Endothelial cell of umbilical vein (primary cell): ENCODE data around the gene DLEC1. TPM values are rescaled to one million over a fixed set of nuclear protein-coding genes. Genes with fewer than 3 reads are reported as not detected.

Source experiments
- BruUV-seq: library from RNA; stranded (reverse); fragments of 400-500 nt; replicated peaks from 2 replicates; lab custom pipeline; 2021; lab: Mats Ljungman, UMichigan
- CTCF ChIA-PET: fragments of 300-600, 350-600 bp; sonication (Branson Sonifier 250); formaldehyde crosslinking; loops from one replicate; lab custom pipeline; 2021; ENCODE audit warnings: antibody characterized with exemption, inconsistent platforms; lab: Charles Lee
- POLR2A ChIA-PET: fragments of 300-600, 350-600 bp; sonication (Branson Sonifier 250); formaldehyde crosslinking; loops from one replicate; lab custom pipeline; 2021; ENCODE audit warnings: antibody characterized with exemption, inconsistent platforms; lab: Charles Lee
- DNase-seq: peaks from one replicate; pipeline ENCODE4 v3.0.0-alpha.2; 2011; ENCODE audit warnings: low read depth, low spot score
- FAIRE-seq: peaks from 2 replicates; lab custom pipeline; 2011; peaks lifted over from hg19 to GRCh38; lab: Jason Lieb, UNC
- H2AFZ ChIP-seq: 2 replicates; pipeline ENCODE4 v1.6.0; 2012; ENCODE audit warnings: low read depth, low read length, control low read depth, inconsistent platforms
- H3K27ac ChIP-seq: 2 replicates; pipeline ENCODE4 v1.5.1; 2011; ENCODE audit warnings: low read depth, mild to moderate bottlenecking, control low read depth, low read length, moderate library complexity; ENCODE audit not compliant: insufficient read depth
- H3K27me3 ChIP-seq, 2 experiments: 2 replicates each; pipeline versions ENCODE4 v1.6.0 to v1.6.1; 2011; ENCODE audit warnings: low read length in 2 of 2, mixed read lengths in 1 of 2; ENCODE audit not compliant: control insufficient read depth in 2 of 2, insufficient read depth in 2 of 2
- H3K36me3 ChIP-seq, 2 experiments: 2 replicates in 1 of 2; 3 replicates in 1 of 2; pipeline ENCODE4 v1.5.1; 2011; ENCODE audit warnings: low read length in 2 of 2, mild to moderate bottlenecking in 1 of 2, moderate library complexity in 1 of 2; ENCODE audit not compliant: control insufficient read depth in 2 of 2, insufficient read depth in 2 of 2; ENCODE audit errors: extremely low read depth in 1 of 2
- H3K4me1 ChIP-seq: 3 replicates; pipeline ENCODE4 v1.5.1; 2011; ENCODE audit warnings: mild to moderate bottlenecking, low read length; ENCODE audit not compliant: control insufficient read depth, insufficient read depth; ENCODE audit errors: extremely low read depth
- H3K4me2 ChIP-seq: 2 replicates; pipeline ENCODE4 v1.6.1; 2011; ENCODE audit warnings: low read length, control low read depth, mixed read lengths; ENCODE audit not compliant: insufficient read depth
- H3K4me3 ChIP-seq, 3 experiments: fragments of 200-600 bp in 1 of 3; sonication (generic), shearing (Covaris generic) in 1 of 3; replicated peaks in 1 of 3; 2 replicates each; pipeline ENCODE4 v1.5.1; 2011 to 2016; ENCODE audit warnings: control low read depth in 3 of 3, low read length in 3 of 3, mild to moderate bottlenecking in 2 of 3, inconsistent platforms in 1 of 3, low read depth in 1 of 3, moderate library complexity in 1 of 3; ENCODE audit not compliant: insufficient read depth in 1 of 3
- H3K79me2 ChIP-seq: 2 replicates; pipeline ENCODE4 v1.6.0; 2012; ENCODE audit warnings: low read length, inconsistent platforms; ENCODE audit not compliant: control insufficient read depth, insufficient read depth
- H3K9ac ChIP-seq: replicated peaks from 2 replicates; pipeline ENCODE3; 2011; ENCODE audit warnings: low read length, control low read depth; ENCODE audit not compliant: insufficient read depth; ENCODE audit errors: extremely low read depth
- H3K9me1 ChIP-seq: replicated peaks from 3 replicates; pipeline ENCODE4 v1.6.0; 2011; ENCODE audit warnings: mild to moderate bottlenecking, low read length; ENCODE audit not compliant: control insufficient read depth, insufficient read depth; ENCODE audit errors: extremely low read depth
- H3K9me3 ChIP-seq: replicated peaks from 2 replicates; pipeline ENCODE4 v1.5.1; 2012; ENCODE audit warnings: low read length, inconsistent platforms; ENCODE audit not compliant: control insufficient read depth, insufficient read depth
- H4K20me1 ChIP-seq: replicated peaks from 2 replicates; pipeline ENCODE3; 2011; ENCODE audit warnings: mild to moderate bottlenecking, low read length; ENCODE audit not compliant: control insufficient read depth, insufficient read depth; ENCODE audit errors: extremely low read depth
- CTCF ChIP-seq, 2 donors: IDR thresholded peaks; 1 replicate in 1 of 2; 2 replicates in 1 of 2; pipeline ENCODE4 v1.5.1; 2011; ENCODE audit warnings: low read length in 2 of 2, mild to moderate bottlenecking in 2 of 2, moderate library complexity in 2 of 2, control low read depth in 1 of 2, inconsistent platforms in 1 of 2, low read depth in 1 of 2; ENCODE audit not compliant: insufficient read depth in 1 of 2; ENCODE audit errors: extremely low read depth in 1 of 2
- EZH2 ChIP-seq: IDR thresholded peaks from 2 replicates; pipeline ENCODE4 v1.6.1; 2012; ENCODE audit warnings: borderline replicate concordance, low read depth, mild to moderate bottlenecking, moderate library complexity, low read length, inconsistent platforms; ENCODE audit not compliant: severe bottlenecking
- FOS ChIP-seq: IDR thresholded peaks from 2 replicates; pipeline ENCODE4 v1.6.1; 2011; ENCODE audit warnings: mild to moderate bottlenecking, low read length, moderate library complexity, borderline replicate concordance; ENCODE audit not compliant: insufficient read depth
- GATA2 ChIP-seq: IDR thresholded peaks from 2 replicates; pipeline ENCODE4 v1.7.0; 2011; ENCODE audit warnings: low read depth, mild to moderate bottlenecking, moderate library complexity, mixed read lengths, low read length; ENCODE audit not compliant: insufficient read length, insufficient read depth
- JUN ChIP-seq: IDR thresholded peaks from 2 replicates; pipeline ENCODE4 v1.6.1; 2011; ENCODE audit warnings: borderline replicate concordance, low read depth; ENCODE audit not compliant: insufficient read length, insufficient read depth
- MAX ChIP-seq: IDR thresholded peaks from 2 replicates; pipeline ENCODE4 v1.6.1; 2011; ENCODE audit not compliant: insufficient read depth, insufficient read length
- MYC ChIP-seq: IDR thresholded peaks from one replicate; pipeline ENCODE4 v1.6.1; 2011; ENCODE audit warnings: mild to moderate bottlenecking, low read depth, low read length
- POLR2A ChIP-seq: IDR thresholded peaks from 2 replicates; pipeline ENCODE4 v1.6.1; 2012; ENCODE audit warnings: low read depth, mild to moderate bottlenecking, control low read depth, low read length
- POLR2AphosphoS5 ChIP-seq: IDR thresholded peaks from 2 replicates; pipeline ENCODE4 v1.6.1; 2012; ENCODE audit warnings: low read depth, mild to moderate bottlenecking, control low read depth, low read length, moderate library complexity; ENCODE audit not compliant: insufficient read depth
- dilution Hi-C: fragments of 300-500 bp; cut with MboI; formaldehyde crosslinking; loops from one replicate; pipeline ENCODE4 v1.15.0; 2019; ENCODE audit warnings: low sequenced_read_pairs; ENCODE audit not compliant: extremely low pct_ligation_motif_present
- intact Hi-C: fragments of 100-400 bp; cut with micrococcal nuclease; formaldehyde crosslinking; loops from one replicate; pipeline ENCODE4 v1.10.0; 2022
- polyA plus RNA-seq, 4 experiments: library from polyadenylated mRNA; depleted of rRNA in 3 of 4; stranded (reverse) in 3 of 4; unstranded in 1 of 4; fragments of >200 nt; gene quantifications; 2 replicates each; pipeline versions ENCODE4 v1.2.1 to v1.2.3, GENCODE V29; 2011 to 2012; ENCODE audit warnings: missing spikeins in 1 of 4
- total RNA-seq: library from RNA; stranded (reverse); gene quantifications from 2 replicates; pipeline ENCODE4 v1.2.3, GENCODE V29; 2021

DLEC1 gene
- total and polyA plus RNA-seq, 2 donors (not counting 3 experiments of a cell fraction or from before 2014, with no cell fraction given) = not detected

- CTCF ChIA-PET = interaction anchor here (1.2 to 2.1 kb wide), 3 partner anchors 16 to 46 kb away, joined by 4 to 7 read pairs (median 6); no protein-coding TSS in a partner anchor
- DNase-seq (no peak), FAIRE-seq (no peak)
- H4K20me1 ChIP-seq = no peaks in the 10 kb centered on the region
- H3K79me2 ChIP-seq = no peaks in the 10 kb centered on the region
- H3K9me3 ChIP-seq = no peaks in the 10 kb centered on the region
- H3K36me3 ChIP-seq = peaks cover 0 to 7% of the 10 kb centered on the region in 2 experiments
- H3K9me1 ChIP-seq = no peaks in the 10 kb centered on the region
- H3K4me2 ChIP-seq = no peak overlapping the region
- H3K9ac ChIP-seq = no peak overlapping the region
- BruUV-seq = no TSS peak
- no peak overlapping the region for H3K27ac ChIP-seq
- POLR2A ChIA-PET = no interaction called here
- H2AFZ ChIP-seq = no peak overlapping the region
- intact Hi-C loops = no loop called here
- dilution Hi-C loops = no loop called here
- TF ChIP-seq MAX (no peak), MYC (no peak), FOS (no peak), CTCF (IDR thresholded peaks at IDR 0.05; ENCODE audit: extremely low read depth in 1 of 2, insufficient read depth in 1 of 2, low read depth in 1 of 2, low read length in 2 of 2) (no peak), POLR2AphosphoS5 (no peak), JUN (no peak), EZH2 (no peak), POLR2A (no peak), GATA2 (no peak)
- peaks cover 5% of the 10 kb centered on the region for H3K4me1 ChIP-seq
- no peak overlapping the region for H3K4me3 ChIP-seq
- H3K27me3 ChIP-seq = no peaks in the 10 kb centered on the region
Observed at GRCh38 chr3:38020342-38020726, 18.7 kb upstream of the DLEC1 start.
